HepG2 (cell line): ENCODE measurements around the gene SLC1A2. TPM values are rescaled to one million over a fixed set of nuclear protein-coding genes. Genes with fewer than 3 reads are reported as not detected.

Experiments
- ATAC-seq: fragments of 200-7000 bp; cut with Tn5 transposase; 3 replicates; pipeline ENCODE4 v1.9.1; 2020; ENCODE audit warnings: mild to moderate bottlenecking, moderate library complexity
- BruUV-seq: library from RNA; stranded (reverse); fragments of 400-500 nt; replicated peaks from 2 replicates; lab custom pipeline; 2021; lab: Mats Ljungman, UMichigan
- CTCF ChIA-PET: fragments of 300-600 bp; formaldehyde crosslinking; extraction: SDS; loops from one replicate; lab custom pipeline; 2021; ENCODE audit warnings: low total read pairs, inconsistent platforms, low intra/inter-chr PET ratio; lab: Yijun Ruan, JAX
- POLR2A ChIA-PET: fragments of 350-600 bp; sonication (Branson Sonifier 250); formaldehyde crosslinking; loops from one replicate; lab custom pipeline; 2020; ENCODE audit warnings: antibody characterized with exemption, inconsistent platforms; lab: Yijun Ruan, JAX
- DNase-seq: peaks from one replicate; pipeline ENCODE4 v3.0.0-alpha.2; 2015; ENCODE audit warnings: low spot score
- FAIRE-seq: peaks from 3 replicates; lab custom pipeline; 2011; peaks lifted over from hg19 to GRCh38; lab: Jason Lieb, UNC
- H2AFZ ChIP-seq: one replicate; pipeline ENCODE4 v1.6.1; 2011; ENCODE audit warnings: low read length, inconsistent platforms
- H3K27ac ChIP-seq: fragments of 300-600 bp; 3 replicates; pipeline ENCODE4 v1.8.0; 2011; ENCODE audit warnings: mixed run types, mild to moderate bottlenecking, mixed read lengths, low read length, inconsistent platforms; ENCODE audit not compliant: insufficient read depth; ENCODE audit errors: extremely low read length
- H3K27me3 ChIP-seq, 2 experiments: fragments of 200-600 bp in 1 of 2; 2 replicates in 1 of 2; 3 replicates in 1 of 2; pipeline versions ENCODE4 v1.6.0 to v1.8.0; 2011; ENCODE audit warnings: low read length in 2 of 2, mild to moderate bottlenecking in 2 of 2, moderate library complexity in 2 of 2, inconsistent platforms in 1 of 2; ENCODE audit not compliant: insufficient read depth in 2 of 2, control insufficient read depth in 1 of 2
- H3K36me3 ChIP-seq, 2 experiments: fragments of 200-600 bp in 1 of 2; replicated peaks in 1 of 2; 2 replicates in 1 of 2; 3 replicates in 1 of 2; pipeline versions ENCODE4 v1.5.1 to v1.8.0; 2011; ENCODE audit warnings: low read length in 2 of 2, inconsistent platforms in 1 of 2; ENCODE audit not compliant: insufficient read depth in 2 of 2, control insufficient read depth in 1 of 2
- H3K4me1 ChIP-seq: 2 replicates; pipeline ENCODE4 v1.5.1; 2012; ENCODE audit warnings: low read length, inconsistent platforms; ENCODE audit not compliant: insufficient read depth
- H3K4me2 ChIP-seq: 2 replicates; pipeline ENCODE4 v1.6.0; 2011; ENCODE audit warnings: low read depth, low read length, inconsistent platforms
- H3K4me3 ChIP-seq, 3 experiments: fragments of 200-600 bp in 1 of 3; sonication (generic), shearing (Covaris generic) in 1 of 3; replicated peaks in 1 of 3; 2 replicates each; pipeline ENCODE4 v1.5.1; 2011 to 2016; ENCODE audit warnings: low read length in 3 of 3, inconsistent platforms in 2 of 3, low read depth in 2 of 3, mild to moderate bottlenecking in 2 of 3, control low read depth in 1 of 3, mixed read lengths in 1 of 3; ENCODE audit not compliant: insufficient read depth in 1 of 3
- H3K79me2 ChIP-seq: one replicate; pipeline ENCODE4 v1.6.1; 2011; ENCODE audit warnings: low read length, inconsistent platforms; ENCODE audit not compliant: insufficient read depth
- H3K9ac ChIP-seq: 2 replicates; pipeline ENCODE4 v1.6.0; 2011; ENCODE audit warnings: mild to moderate bottlenecking, low read depth, low read length, inconsistent platforms; ENCODE audit not compliant: insufficient read depth
- H3K9me3 ChIP-seq: 2 replicates; pipeline ENCODE4 v1.5.1; 2012; ENCODE audit warnings: mild to moderate bottlenecking, low read length
- H4K20me1 ChIP-seq: 2 replicates; pipeline ENCODE4 v1.6.0; 2011; ENCODE audit warnings: inconsistent platforms, mild to moderate bottlenecking, low read length, moderate library complexity; ENCODE audit not compliant: insufficient read depth
- ATM ChIP-seq: fragments of 450-650 bp; IDR thresholded peaks from 2 replicates; pipeline ENCODE4 v1.7.1; 2017; ENCODE audit warnings: mild to moderate bottlenecking, borderline replicate concordance
- BATF2 ChIP-seq: sonication (generic); formaldehyde crosslinking; IDR thresholded peaks from 2 replicates; pipeline ENCODE4 v1.8.0; 2022; ENCODE audit warnings: mild to moderate bottlenecking, missing genetic modification reagents, moderate library complexity
- DNMT3B ChIP-seq: conservative IDR thresholded peaks from 2 replicates; pipeline ENCODE4 v1.6.1; 2016; ENCODE audit warnings: missing biosample characterization, control low read depth
- MXD3 ChIP-seq: IDR thresholded peaks from 2 replicates; pipeline ENCODE4 v1.6.1; 2016; ENCODE audit warnings: mild to moderate bottlenecking, missing biosample characterization, missing genetic modification reagents
- MZF1 ChIP-seq: sonication (generic); formaldehyde crosslinking; IDR thresholded peaks from 2 replicates; pipeline ENCODE4 v1.8.1; 2023; ENCODE audit warnings: mild to moderate bottlenecking, missing genetic modification reagents, borderline replicate concordance
- PAX8 ChIP-seq: sonication (generic); formaldehyde crosslinking; IDR thresholded peaks from 2 replicates; pipeline ENCODE4 v1.8.0; 2022; ENCODE audit warnings: mild to moderate bottlenecking, missing genetic modification reagents, borderline replicate concordance
- RXRB ChIP-seq: IDR thresholded peaks from 2 replicates; pipeline ENCODE4 v1.6.1; 2016; ENCODE audit warnings: borderline replicate concordance, missing genetic modification reagents, missing compliant biosample characterization
- SAFB2 ChIP-seq: sonication (generic); formaldehyde crosslinking; IDR thresholded peaks from 2 replicates; pipeline ENCODE4 v1.5.1; 2020; ENCODE audit warnings: missing genetic modification reagents, low read depth, mild to moderate bottlenecking, borderline replicate concordance
- SMARCC2 ChIP-seq: fragments of 450-650 bp; IDR thresholded peaks from 2 replicates; pipeline ENCODE4 v1.6.1; 2017; ENCODE audit warnings: antibody characterized with exemption, mild to moderate bottlenecking
- SYNCRIP ChIP-seq: fragments of 200-400 bp; formaldehyde crosslinking; IDR thresholded peaks from 2 replicates; pipeline ENCODE4 v1.6.1; 2018; ENCODE audit warnings: mild to moderate bottlenecking, low read depth, low read length; ENCODE audit not compliant: insufficient read depth
- TAF1 ChIP-seq: sonication (generic); formaldehyde crosslinking; IDR thresholded peaks from 2 replicates; pipeline ENCODE4 v1.4.0; 2020; ENCODE audit warnings: missing genetic modification reagents
- ZNF274 ChIP-seq: sonication (generic); formaldehyde crosslinking; IDR thresholded peaks from 2 replicates; pipeline ENCODE4 v1.5.1; 2020; ENCODE audit warnings: mild to moderate bottlenecking, missing genetic modification reagents
- ZNF33B ChIP-seq: sonication (generic); formaldehyde crosslinking; IDR thresholded peaks from 2 replicates; pipeline ENCODE4 v1.5.1; 2020; ENCODE audit warnings: mild to moderate bottlenecking, missing genetic modification reagents
- ZNF547 ChIP-seq: sonication (generic); formaldehyde crosslinking; IDR thresholded peaks from 2 replicates; pipeline ENCODE4 v1.5.1; 2020; ENCODE audit warnings: mild to moderate bottlenecking, missing genetic modification reagents
- ZNF724P ChIP-seq: sonication (generic); formaldehyde crosslinking; IDR thresholded peaks from 2 replicates; pipeline ENCODE4 v1.8.0; 2022; ENCODE audit warnings: missing genetic modification reagents, borderline replicate concordance
- ZSCAN22 ChIP-seq: sonication (generic); formaldehyde crosslinking; IDR thresholded peaks from 2 replicates; pipeline ENCODE4 v1.4.0; 2020; ENCODE audit warnings: mild to moderate bottlenecking, missing genetic modification reagents
- WGBS: methylation state at CpG from one replicate; pipeline ENCODE4 v1.1.6; 2017; ENCODE audit warnings: low lambda C conversion rate; 5-methylcytosine and 5-hydroxymethylcytosine counted together
- in situ Hi-C: cut with HindIII; loops from 2 replicates; pipeline ENCODE4 v1.10.0; 2017; ENCODE audit warnings: low pct_unique_long_range_greater_than_20kb; ENCODE audit not compliant: extremely low pct_ligation_motif_present
- intact Hi-C: fragments of 100-400 bp; cut with micrococcal nuclease; formaldehyde crosslinking; loops from one replicate; pipeline ENCODE4 v1.10.0; 2022; ENCODE audit not compliant: unreplicated experiment
- polyA plus RNA-seq, 8 experiments: library from polyadenylated mRNA; depleted of rRNA in 3 of 8; stranded (reverse) in 7 of 8; unstranded in 1 of 8; fragments of >200 nt; fragmentation: Illumina TruSeq in 4 of 8; extraction: Trizol in 4 of 8; gene quantifications; 2 replicates each; pipeline versions ENCODE4 v1.2.1 to v1.2.3, GENCODE V29; 2011 to 2016; ENCODE audit warnings: low read depth in 4 of 8, missing spikeins in 1 of 8, mixed read lengths in 1 of 8; ENCODE audit not compliant: insufficient read depth in 1 of 8
- total RNA-seq, 5 experiments: library from RNA; depleted of rRNA; stranded (reverse); fragments of >200 nt; fragmentation: Illumina TruSeq; extraction: Trizol; gene quantifications; 2 replicates each; pipeline ENCODE4 v1.2.3, GENCODE V29; 2016; ENCODE audit warnings: low read depth in 1 of 5

The SLC1A2 gene
- total and polyA plus RNA-seq, 2 of the 13 experiments (the other 11 are each of a cell fraction or from before 2014, with no cell fraction given): 23.2 to 43.2 TPM

GRCh38 chr11:35436581-35437250 is 17.4 kb upstream of the SLC1A2 start:
- Histone ChIP-seq H3K79me2 (no peaks in the 10 kb centered on the region), H3K36me3 (no peaks in the 10 kb centered on the region), H3K4me3 (no peak overlapping the region), H4K20me1 (no peaks in the 10 kb centered on the region), H3K27ac (no peak overlapping the region), H2AFZ (no peak overlapping the region), H3K9me3 (no peaks in the 10 kb centered on the region), H3K4me2 (no peak overlapping the region), H3K4me1 (no peaks in the 10 kb centered on the region), H3K9ac (no peak overlapping the region), H3K27me3 (peaks cover 0 to 30% of the 10 kb centered on the region in 2 experiments; a peak in 3 of 5 replicates)
- DNase-seq (no peak), ATAC-seq (no peak), FAIRE-seq (no peak)
- CTCF ChIA-PET: no interaction called here
- intact Hi-C loops (no loop called here), in situ Hi-C loops (no loop called here)
- BruUV-seq: no TSS peak
- WGBS: 0% methylated on average over 2 of the region's 2 CpGs
- POLR2A ChIA-PET: no interaction called here
- TF ChIP-seq BATF2 (CRISPR knock-in tag) (no peak), MZF1 (CRISPR knock-in tag) (no peak), SMARCC2 (no peak), MXD3 (CRISPR knock-in tag) (no peak), ATM (no peak), ZNF274 (CRISPR knock-in tag) (no peak), RXRB (no peak), ZNF33B (CRISPR knock-in tag) (no peak), DNMT3B (CRISPR knock-in tag) (no peak), TAF1 (CRISPR knock-in tag) (no peak), ZNF547 (CRISPR knock-in tag) (no peak), SYNCRIP (no peak), ZSCAN22 (CRISPR knock-in tag) (no peak), PAX8 (no peak), ZNF724P (CRISPR knock-in tag) (no peak), SAFB2 (no peak)
